Right kidney (tissue), 1 donor: Measurements from ENCODE around the gene B3GALNT2.
A peak's percentile ranks its signal among the peaks of the same experiment; 100 is the strongest.
"Not testable (repeated sequence)": the region's sequence is repeated elsewhere in the genome, so short reads cannot be mapped to it uniquely, and the experiment has no call there.

Experiments used
- DNase-seq: peaks from one replicate; pipeline ENCODE4 v3.0.0-alpha.2; 2016

The B3GALNT2 gene

GRCh38 chr1:235504494-235505222, 406 bp upstream of the B3GALNT2 start:
- DNase-seq, result peak; percentile 97

GRCh38 chr1:235503403-235504121, 690 bp downstream of the B3GALNT2 start:
- DNase-seq, result peak; percentile 89

GRCh38 chr1:235502601-235503402, 1.4 kb downstream of the B3GALNT2 start:
- peak; percentile 39 for DNase-seq

- DNase-seq, result no peak
Observed at GRCh38 chr1:235500971-235501540, 3.2 kb downstream of the B3GALNT2 start.

- no peak for DNase-seq
Observed at GRCh38 chr1:235495551-235495950, 8.7 kb downstream of the B3GALNT2 start.

GRCh38 chr1:235495030-235495429, 9.2 kb downstream of the B3GALNT2 start:
- no peak for DNase-seq

- no peak for DNase-seq
Observed at GRCh38 chr1:235494531-235494930, 9.7 kb downstream of the B3GALNT2 start.

- DNase-seq, result no peak
Observed at GRCh38 chr1:235491644-235492043, 12.6 kb downstream of the B3GALNT2 start.

GRCh38 chr1:235486321-235486720, 17.9 kb downstream of the B3GALNT2 start:
- DNase-seq, result no peak

- no peak for DNase-seq
Observed at GRCh38 chr1:235485558-235485957, 18.7 kb downstream of the B3GALNT2 start.

- no peak for DNase-seq
Observed at GRCh38 chr1:235483090-235483489, 21.2 kb downstream of the B3GALNT2 start.

- no peak for DNase-seq
Observed at GRCh38 chr1:235473806-235474205, 30.4 kb downstream of the B3GALNT2 start.

GRCh38 chr1:235470741-235471439, 33.4 kb downstream of the B3GALNT2 start:
- DNase-seq, result no peak

GRCh38 chr1:235469897-235470296, 34.4 kb downstream of the B3GALNT2 start:
- DNase-seq, result not testable (repeated sequence)

- DNase-seq, result no peak
Observed at GRCh38 chr1:235468970-235469369, 35.3 kb downstream of the B3GALNT2 start.

GRCh38 chr1:235468004-235468403, 36.2 kb downstream of the B3GALNT2 start:
- DNase-seq, result no peak

- no peak for DNase-seq
Observed at GRCh38 chr1:235465066-235465465, 39.2 kb downstream of the B3GALNT2 start.

- not testable (repeated sequence) for DNase-seq
Observed at GRCh38 chr1:235462832-235463231, 41.4 kb downstream of the B3GALNT2 start.

- DNase-seq, result no peak
Observed at GRCh38 chr1:235461954-235462353, 42.3 kb downstream of the B3GALNT2 start.

- DNase-seq, result no peak
Observed at GRCh38 chr1:235460770-235461169, 43.5 kb downstream of the B3GALNT2 start.

GRCh38 chr1:235457856-235458255, 46.4 kb downstream of the B3GALNT2 start:
- not testable (repeated sequence) for DNase-seq

GRCh38 chr1:235455823-235456222, 48.4 kb downstream of the B3GALNT2 start:
- no peak for DNase-seq
